Stimulated activated CD8-positive, alpha-beta memory T cell treated with anti-CD3 and anti-CD28 coated beads, Interleukin-2, amount 100 ng/mL, for 1 hour (primary cell): ENCODE results near the gene SAA1.

Source experiments
- DNase-seq, 2 donors: peaks; one replicate each; pipeline ENCODE4 v3.0.0-alpha.2; 2020; ENCODE audit warnings: low read depth in 2 of 2

The SAA1 gene

GRCh38 chr11:18310800-18311340, 44.8 kb downstream of the SAA1 start:
- DNase-seq: no peak

- no peak for DNase-seq
Observed at GRCh38 chr11:18312012-18312411, 45.9 kb downstream of the SAA1 start.

GRCh38 chr11:18312663-18313420, 46.8 kb downstream of the SAA1 start:
- DNase-seq: no peak

DNA sequence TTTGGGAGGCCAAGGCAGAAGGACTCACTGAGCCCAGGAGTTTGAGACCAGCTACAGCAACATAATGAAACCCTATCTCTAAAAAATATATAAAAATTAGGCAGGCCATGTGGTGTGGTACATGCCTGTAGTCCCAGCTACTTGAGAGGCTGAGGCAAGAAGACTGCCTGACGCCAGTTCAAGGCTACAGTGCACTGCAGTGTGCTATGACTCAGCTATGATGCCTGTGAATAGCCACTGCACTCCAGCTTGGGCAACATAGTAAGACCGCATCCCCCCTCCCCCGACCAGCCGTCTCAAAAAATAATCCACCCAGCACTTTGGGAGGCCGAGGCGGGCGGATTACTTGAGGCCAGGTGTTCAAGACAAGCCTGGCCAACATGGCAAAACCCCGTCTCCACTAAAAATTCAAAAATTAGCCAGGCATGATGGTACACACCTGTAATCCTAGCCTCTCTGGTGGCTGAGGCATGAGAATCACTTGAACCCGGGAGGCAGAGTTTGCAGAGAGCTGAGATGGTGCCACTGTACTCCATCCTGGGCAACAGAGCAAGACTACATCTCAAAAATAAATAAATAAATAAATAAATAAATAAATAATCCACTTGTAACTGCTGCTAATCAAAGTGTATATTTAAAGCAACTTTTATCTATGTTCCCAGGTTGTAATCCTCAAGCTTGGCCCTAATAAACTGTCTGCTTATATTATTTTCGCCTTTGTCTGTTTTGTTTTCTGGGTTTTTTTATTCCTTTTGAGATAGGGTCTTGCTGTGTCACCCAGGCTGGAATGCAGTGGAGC, 48.1 kb downstream of the SAA1 start:
- no peak for DNase-seq

- DNase-seq: no peak
Observed at GRCh38 chr11:18314784-18315523, 48.9 kb downstream of the SAA1 start.

- DNase-seq: no peak
Observed at GRCh38 chr11:18315893-18316292, 49.8 kb downstream of the SAA1 start.

DNA sequence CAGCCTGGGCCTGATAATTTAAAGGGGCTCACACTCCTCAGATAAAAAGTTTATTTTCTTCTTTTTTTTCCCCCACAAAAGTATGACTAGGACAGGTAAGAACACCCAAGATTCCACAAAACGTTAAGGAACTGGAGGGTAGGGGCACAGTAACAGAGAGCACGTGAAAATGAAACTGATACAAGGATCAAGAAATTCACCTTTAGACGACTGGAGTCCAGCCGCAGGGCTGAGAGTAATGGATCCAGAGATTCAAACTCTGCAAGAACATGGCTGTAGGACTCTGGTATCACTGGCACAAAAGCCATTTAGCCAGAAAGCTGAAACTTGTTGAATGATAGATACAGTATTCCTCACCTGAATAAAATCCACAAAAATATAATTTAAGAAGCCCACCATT, 51.5 kb downstream of the SAA1 start:
- no peak for DNase-seq
